HFF-Myc (cell line): ENCODE data around the gene LYRM2.

Experiments
- DNase-seq: peaks from one replicate; pipeline ENCODE4 v3.0.0-alpha.2; 2011; ENCODE audit warnings: low read depth; ENCODE audit errors: extremely low read depth
- H3K4me3 ChIP-seq: replicated peaks from 2 replicates; pipeline ENCODE4 v1.5.1; 2011; ENCODE audit warnings: low read depth, mild to moderate bottlenecking, control low read depth, low read length
- TF ChIP-seq, protein P1 (sequence below): IDR thresholded peaks from 2 replicates; pipeline ENCODE4 v1.5.1; 2012; ENCODE audit warnings: mild to moderate bottlenecking, low read depth, low read length, control low read depth; ENCODE audit errors: missing control alignments

LYRM2 gene, protein sequence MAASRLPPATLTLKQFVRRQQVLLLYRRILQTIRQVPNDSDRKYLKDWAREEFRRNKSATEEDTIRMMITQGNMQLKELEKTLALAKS

DNA sequence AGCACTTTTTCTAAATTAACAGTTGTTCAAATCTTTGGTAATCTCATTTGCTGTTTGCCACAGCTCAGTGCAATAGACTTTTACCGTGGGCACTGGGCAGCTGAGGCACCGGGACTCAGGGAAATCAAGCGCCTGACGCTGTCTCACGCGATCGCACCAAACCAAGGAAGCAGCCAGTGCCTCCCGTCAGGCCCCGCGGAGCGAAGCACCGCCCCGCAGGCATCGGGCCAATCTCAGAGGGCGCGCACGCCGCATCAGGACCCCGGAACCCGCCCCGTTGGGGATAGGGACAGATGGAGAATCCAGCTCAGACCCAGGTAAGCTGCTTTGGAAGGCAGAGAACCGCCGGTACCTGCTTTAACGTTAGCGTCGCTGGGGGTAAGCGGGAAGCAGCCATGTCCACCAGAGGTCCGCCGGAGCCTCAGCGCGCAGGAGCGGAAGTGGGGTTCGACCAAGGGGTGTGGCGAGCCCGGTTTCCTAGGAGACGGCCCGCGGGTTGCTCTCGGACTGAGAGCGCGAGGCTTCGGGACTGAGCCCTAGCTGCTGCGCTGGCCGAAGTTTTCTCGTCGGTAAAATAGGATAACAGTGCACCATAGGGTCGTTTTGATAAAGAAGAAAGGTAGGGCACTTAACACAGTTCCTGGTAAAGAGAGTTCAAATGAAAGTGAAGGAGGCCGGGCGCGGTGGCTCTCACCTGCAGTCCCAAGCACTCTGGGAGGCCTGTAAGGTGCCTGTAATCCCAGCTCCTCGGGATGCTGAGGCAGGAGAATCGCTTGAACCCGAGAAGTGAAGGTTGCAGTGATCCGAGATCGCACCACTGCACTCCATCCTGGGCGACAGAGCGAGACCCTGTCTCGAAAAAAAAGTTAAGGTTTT is at the start of gene LYRM2:
Gene LYRM2, minus strand, starts transcription at position 428 of the 876 bp plus-strand sequence. Its CDS starts 31 bp downstream, at position 397.
- TF ChIP-seq, protein P1, sequence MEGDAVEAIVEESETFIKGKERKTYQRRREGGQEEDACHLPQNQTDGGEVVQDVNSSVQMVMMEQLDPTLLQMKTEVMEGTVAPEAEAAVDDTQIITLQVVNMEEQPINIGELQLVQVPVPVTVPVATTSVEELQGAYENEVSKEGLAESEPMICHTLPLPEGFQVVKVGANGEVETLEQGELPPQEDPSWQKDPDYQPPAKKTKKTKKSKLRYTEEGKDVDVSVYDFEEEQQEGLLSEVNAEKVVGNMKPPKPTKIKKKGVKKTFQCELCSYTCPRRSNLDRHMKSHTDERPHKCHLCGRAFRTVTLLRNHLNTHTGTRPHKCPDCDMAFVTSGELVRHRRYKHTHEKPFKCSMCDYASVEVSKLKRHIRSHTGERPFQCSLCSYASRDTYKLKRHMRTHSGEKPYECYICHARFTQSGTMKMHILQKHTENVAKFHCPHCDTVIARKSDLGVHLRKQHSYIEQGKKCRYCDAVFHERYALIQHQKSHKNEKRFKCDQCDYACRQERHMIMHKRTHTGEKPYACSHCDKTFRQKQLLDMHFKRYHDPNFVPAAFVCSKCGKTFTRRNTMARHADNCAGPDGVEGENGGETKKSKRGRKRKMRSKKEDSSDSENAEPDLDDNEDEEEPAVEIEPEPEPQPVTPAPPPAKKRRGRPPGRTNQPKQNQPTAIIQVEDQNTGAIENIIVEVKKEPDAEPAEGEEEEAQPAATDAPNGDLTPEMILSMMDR, result no peak
- peak within 1 kb of the TSS; percentile 70 for H3K4me3 ChIP-seq
- DNase-seq, result peak; percentile 64

DNA sequence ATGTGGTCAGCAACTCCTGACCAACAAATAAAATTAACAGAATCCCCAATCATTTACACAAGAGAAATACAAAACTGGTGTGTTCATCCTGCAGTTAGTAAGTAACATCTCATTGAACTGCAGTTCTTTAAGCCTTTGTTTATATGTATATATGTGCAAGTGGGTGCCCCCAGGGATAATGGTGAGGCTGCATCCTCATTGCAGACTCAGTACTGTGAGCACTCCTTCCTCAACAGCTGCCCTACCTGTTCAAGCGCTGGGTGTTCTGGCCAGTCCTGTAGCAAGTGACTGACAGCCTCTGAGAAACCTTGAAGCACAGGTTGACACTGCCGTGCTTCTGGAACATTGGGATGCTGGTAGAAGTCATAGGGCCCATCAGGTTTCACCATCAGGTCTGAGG is 49.8 kb upstream of the LYRM2 start:
- H3K4me3 ChIP-seq, result no peak overlapping the region
- TF ChIP-seq, protein P1, result no peak
- DNase-seq, result no peak

DNA sequence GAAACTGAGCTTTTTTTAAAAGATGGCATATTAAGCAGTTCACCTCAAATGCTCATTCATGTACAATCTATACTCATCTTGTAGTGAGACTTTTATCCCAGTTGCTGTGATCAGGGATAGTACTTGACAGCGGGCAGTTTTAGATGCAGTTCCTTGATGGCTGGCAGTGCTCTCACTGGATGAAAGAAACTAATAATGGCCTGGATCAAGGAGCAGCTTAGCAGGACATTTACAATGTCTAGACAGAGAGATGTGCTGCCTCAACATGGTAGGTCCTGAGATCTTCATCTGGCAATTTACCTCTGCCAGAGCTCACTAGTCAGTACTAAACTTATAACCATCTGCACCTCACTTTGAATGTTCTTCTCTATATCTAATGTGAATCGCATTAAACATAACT is 46.8 kb upstream of the LYRM2 start:
- DNase-seq, result no peak
- TF ChIP-seq, protein P1, result no peak
- H3K4me3 ChIP-seq, result no peak overlapping the region

DNA sequence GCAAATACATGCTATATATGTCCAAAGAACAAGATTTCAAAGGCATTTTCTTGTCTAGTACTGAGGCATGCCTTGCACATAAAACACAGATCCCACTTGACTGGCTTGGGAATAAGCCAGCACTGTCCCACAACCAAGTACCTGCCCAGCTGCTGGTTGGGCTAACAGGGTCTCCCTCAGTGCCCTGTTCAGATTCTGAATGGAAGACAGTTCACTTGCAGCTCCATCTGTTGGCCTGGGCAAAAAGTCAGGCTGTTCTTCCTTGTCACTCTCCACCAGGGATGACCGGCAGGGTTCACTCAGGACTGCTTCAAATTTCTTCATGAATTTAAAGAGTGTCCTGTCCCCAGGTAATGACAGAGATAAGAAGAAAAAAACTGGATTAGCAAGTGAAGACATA is 44.4 kb upstream of the LYRM2 start:
- H3K4me3 ChIP-seq, result no peak overlapping the region
- no peak for DNase-seq
- TF ChIP-seq, protein P1, result no peak

DNA sequence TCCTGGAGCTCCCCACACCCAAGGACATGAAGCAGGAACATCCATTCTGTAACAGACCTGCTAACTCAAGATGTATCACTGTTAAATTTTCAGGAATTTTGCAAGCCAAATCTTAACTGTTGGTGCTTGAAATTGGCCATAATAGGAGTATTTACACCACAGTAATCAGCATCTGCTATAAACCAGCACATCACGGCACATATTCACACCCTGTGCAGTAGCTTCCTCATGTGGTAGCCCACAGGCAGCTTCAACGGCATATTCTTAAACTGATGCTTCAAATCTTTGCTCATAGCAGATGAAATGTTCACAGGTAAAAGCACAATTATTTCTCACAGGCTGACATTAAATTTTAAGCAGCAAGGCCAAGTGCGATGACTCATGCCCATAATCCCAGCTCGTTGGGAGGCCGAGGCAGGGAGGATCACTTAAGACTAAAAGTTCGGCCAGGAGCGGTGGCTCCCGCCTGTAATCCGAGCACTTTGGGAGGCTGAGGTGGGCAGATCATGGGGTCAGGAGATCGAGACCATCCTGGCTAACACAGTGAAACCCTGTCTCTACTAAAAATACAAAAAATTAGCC is 43.5 kb upstream of the LYRM2 start:
- DNase-seq, result no peak
- TF ChIP-seq, protein P1, result no peak
- H3K4me3 ChIP-seq, result no peak overlapping the region

DNA sequence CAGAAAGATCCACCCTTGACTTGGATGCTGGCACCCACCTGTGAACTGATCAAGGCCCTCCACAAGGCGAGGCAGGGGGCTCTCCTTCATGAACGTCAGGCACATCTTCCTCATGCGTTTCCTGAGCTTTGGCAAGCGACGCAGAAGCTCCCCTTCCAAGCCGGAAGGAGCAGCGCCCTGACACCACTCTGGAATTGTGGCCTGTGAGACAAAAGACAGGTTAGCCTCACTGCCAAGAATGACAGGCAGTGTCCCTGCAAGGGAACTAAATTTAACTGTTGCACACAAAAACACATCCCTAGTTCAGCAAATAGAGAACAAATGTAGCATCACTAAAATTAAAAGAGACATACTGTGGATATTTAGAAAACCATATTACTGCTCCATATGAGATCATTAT is 42.0 kb upstream of the LYRM2 start:
- DNase-seq, result no peak
- TF ChIP-seq, protein P1, result no peak
- no peak overlapping the region for H3K4me3 ChIP-seq
